Activated T-helper 2 cell treated with anti-CD3 and anti-CD28 coated beads, Interferon-gamma antibody, Interleukin-2, Interleukin-4, amounts not matched to agents 10 μg/mL and 5 μg/mL and 100 μg/mL, durations not matched to agents 14 hours and 24 hours and 36 hours (primary cell): Measurements from ENCODE around the gene WIPF2. TPM values are rescaled to one million over a fixed set of nuclear protein-coding genes. Genes with fewer than 3 reads are reported as not detected.
"Not testable (repeated sequence)": the region's sequence is repeated elsewhere in the genome, so short reads cannot be mapped to it uniquely, and the experiment has no call there.

Experiments used
- DNase-seq: peaks from one replicate; pipeline ENCODE4 v3.0.0; 2021; ENCODE audit warnings: low spot score
- H3K27ac Mint-ChIP-seq: one replicate; pipeline ENCODE4 v1.8.0; 2021; ENCODE audit warnings: mixed read lengths
- H3K27me3 Mint-ChIP-seq: one replicate; pipeline ENCODE4 v1.8.0; 2021; ENCODE audit warnings: low read depth, mixed read lengths
- H3K36me3 Mint-ChIP-seq: one replicate; pipeline ENCODE4 v1.8.0; 2021; ENCODE audit warnings: low read depth, mixed read lengths
- H3K4me1 Mint-ChIP-seq: one replicate; pipeline ENCODE4 v1.8.0; 2021; ENCODE audit warnings: low read depth, mixed read lengths
- H3K4me3 Mint-ChIP-seq: one replicate; pipeline ENCODE4 v1.8.0; 2021; ENCODE audit warnings: low read depth, mild to moderate bottlenecking, moderate library complexity, mixed read lengths
- H3K9me3 Mint-ChIP-seq: one replicate; pipeline ENCODE4 v1.8.0; 2021; ENCODE audit warnings: mixed read lengths
- intact Hi-C: fragments of 100-400 bp; cut with micrococcal nuclease; formaldehyde crosslinking; loops from one replicate; pipeline ENCODE4 v1.15.1; 2023
- total RNA-seq: library from RNA; stranded (reverse); gene quantifications from 2 replicates; pipeline ENCODE4 v1.2.3, GENCODE V29; 2022

The WIPF2 gene
- total RNA-seq, 1 donor from 2014 or later = 27.2 TPM

GRCh38 chr17:40179923-40180659 lies 39.0 kb upstream of the WIPF2 start:
- H3K4me3 Mint-ChIP-seq = no peak overlapping the region
- no peak for DNase-seq
- H3K4me1 Mint-ChIP-seq = peaks cover 9% of the 10 kb centered on the region
- no peak overlapping the region for H3K27ac Mint-ChIP-seq
- no peaks in the 10 kb centered on the region for H3K9me3 Mint-ChIP-seq
- peaks cover 19% of the 10 kb centered on the region for H3K36me3 Mint-ChIP-seq
- intact Hi-C loops = loop anchor here (10.0 kb wide), 1 partner anchor 165 kb away; the partner anchor contains the start of gene CSF3
- no peaks in the 10 kb centered on the region for H3K27me3 Mint-ChIP-seq

- no peaks in the 10 kb centered on the region for H3K9me3 Mint-ChIP-seq
- no peaks in the 10 kb centered on the region for H3K27me3 Mint-ChIP-seq
- peaks cover 9% of the 10 kb centered on the region for H3K4me1 Mint-ChIP-seq
- H3K4me3 Mint-ChIP-seq = no peak overlapping the region
- intact Hi-C loops = no loop called here
- DNase-seq = no peak
- H3K36me3 Mint-ChIP-seq = peaks cover 17% of the 10 kb centered on the region
- H3K27ac Mint-ChIP-seq = no peak overlapping the region
These were observed 38.4 kb upstream of the WIPF2 start for GRCh38 chr17:40180694-40181093.

GRCh38 chr17:40181205-40181604 lies 37.9 kb upstream of the WIPF2 start:
- no peak overlapping the region for H3K27ac Mint-ChIP-seq
- DNase-seq = no peak
- intact Hi-C loops = no loop called here
- peaks cover 12% of the 10 kb centered on the region for H3K36me3 Mint-ChIP-seq
- no peaks in the 10 kb centered on the region for H3K9me3 Mint-ChIP-seq
- H3K4me3 Mint-ChIP-seq = no peak overlapping the region
- H3K4me1 Mint-ChIP-seq = peaks cover 9% of the 10 kb centered on the region
- H3K27me3 Mint-ChIP-seq = no peaks in the 10 kb centered on the region

- intact Hi-C loops = no loop called here
- Mint-ChIP-seq H3K27me3 (no peaks in the 10 kb centered on the region), H3K4me3 (no peak overlapping the region), H3K27ac (no peak overlapping the region), H3K4me1 (peaks cover 3% of the 10 kb centered on the region), H3K36me3 (peaks cover 2% of the 10 kb centered on the region), H3K9me3 (no peaks in the 10 kb centered on the region)
- DNase-seq = no peak
These were observed 36.5 kb upstream of the WIPF2 start for GRCh38 chr17:40182606-40183005.

GRCh38 chr17:40187238-40187637 lies 31.9 kb upstream of the WIPF2 start:
- Mint-ChIP-seq H3K27me3 (no peaks in the 10 kb centered on the region), H3K27ac (no peak overlapping the region), H3K36me3 (no peaks in the 10 kb centered on the region), H3K4me3 (no peak overlapping the region), H3K4me1 (peaks cover 9% of the 10 kb centered on the region), H3K9me3 (no peaks in the 10 kb centered on the region)
- DNase-seq = no peak
- intact Hi-C loops = no loop called here

- DNase-seq = no peak
- Mint-ChIP-seq H3K27ac (no peak overlapping the region), H3K9me3 (no peaks in the 10 kb centered on the region), H3K4me3 (no peak overlapping the region), H3K36me3 (no peaks in the 10 kb centered on the region), H3K4me1 (peaks cover 9% of the 10 kb centered on the region), H3K27me3 (no peaks in the 10 kb centered on the region)
- intact Hi-C loops = no loop called here
These were observed 30.4 kb upstream of the WIPF2 start for GRCh38 chr17:40188694-40189093.

GRCh38 chr17:40190197-40191021 lies 28.7 kb upstream of the WIPF2 start:
- Mint-ChIP-seq H3K4me1 (peaks cover 14% of the 10 kb centered on the region), H3K36me3 (no peaks in the 10 kb centered on the region), H3K4me3 (peak overlapping the region; percentile 67), H3K27me3 (no peaks in the 10 kb centered on the region), H3K9me3 (no peaks in the 10 kb centered on the region), H3K27ac (no peak overlapping the region)
- DNase-seq = no peak
- intact Hi-C loops = loop anchor here (1.0 kb wide), 1 partner anchor 28 kb away; no protein-coding TSS in a partner anchor

GRCh38 chr17:40191237-40192208 lies 27.6 kb upstream of the WIPF2 start:
- H3K4me3 Mint-ChIP-seq = peak overlapping the region; percentile 92
- no peaks in the 10 kb centered on the region for H3K27me3 Mint-ChIP-seq
- H3K27ac Mint-ChIP-seq = peak overlapping the region; percentile 79
- peaks cover 14% of the 10 kb centered on the region for H3K4me1 Mint-ChIP-seq
- no peaks in the 10 kb centered on the region for H3K9me3 Mint-ChIP-seq
- peak; percentile 64 for DNase-seq
- intact Hi-C loops = loop anchor here (1.0 kb wide), 1 partner anchor 27 kb away; no protein-coding TSS in a partner anchor
- H3K36me3 Mint-ChIP-seq = no peaks in the 10 kb centered on the region

- Mint-ChIP-seq H3K27ac (no peak overlapping the region), H3K9me3 (no peaks in the 10 kb centered on the region), H3K36me3 (no peaks in the 10 kb centered on the region), H3K4me1 (peaks cover 14% of the 10 kb centered on the region), H3K27me3 (no peaks in the 10 kb centered on the region), H3K4me3 (peak overlapping the region; percentile 30)
- DNase-seq = no peak
- intact Hi-C loops = no loop called here
These were observed 26.1 kb upstream of the WIPF2 start for GRCh38 chr17:40192961-40193360.

GRCh38 chr17:40194821-40195220 lies 24.3 kb upstream of the WIPF2 start:
- DNase-seq = no peak
- Mint-ChIP-seq H3K4me3 (no peak overlapping the region), H3K36me3 (no peaks in the 10 kb centered on the region), H3K27ac (no peak overlapping the region), H3K9me3 (no peaks in the 10 kb centered on the region), H3K27me3 (no peaks in the 10 kb centered on the region), H3K4me1 (peaks cover 14% of the 10 kb centered on the region)
- intact Hi-C loops = no loop called here

- Mint-ChIP-seq H3K27ac (no peak overlapping the region), H3K36me3 (no peaks in the 10 kb centered on the region), H3K27me3 (peaks cover 3% of the 10 kb centered on the region), H3K4me1 (peaks cover 8% of the 10 kb centered on the region), H3K9me3 (no peaks in the 10 kb centered on the region), H3K4me3 (no peak overlapping the region)
- intact Hi-C loops = no loop called here
- DNase-seq = no peak
These were observed 21.6 kb upstream of the WIPF2 start for GRCh38 chr17:40197550-40197949.

- H3K4me3 Mint-ChIP-seq = peak overlapping the region; percentile 51
- H3K4me1 Mint-ChIP-seq, H3K36me3 Mint-ChIP-seq, intact Hi-C loops, H3K27me3 Mint-ChIP-seq, H3K27ac Mint-ChIP-seq, H3K9me3 Mint-ChIP-seq, DNase-seq: not testable (repeated sequence)
These were observed 21.1 kb upstream of the WIPF2 start for GRCh38 chr17:40197965-40198456.
